HG02943 (cell line): ENCODE data around the gene TMEM138.

Experiments
- ATAC-seq: cut with Tn5 transposase; IDR thresholded peaks from one replicate; pipeline ENCODE4 v1.9.1; 2021; ENCODE audit warnings: mild to moderate bottlenecking, low read depth, moderate library complexity; ENCODE audit not compliant: unreplicated experiment

Gene TMEM138

DNA sequence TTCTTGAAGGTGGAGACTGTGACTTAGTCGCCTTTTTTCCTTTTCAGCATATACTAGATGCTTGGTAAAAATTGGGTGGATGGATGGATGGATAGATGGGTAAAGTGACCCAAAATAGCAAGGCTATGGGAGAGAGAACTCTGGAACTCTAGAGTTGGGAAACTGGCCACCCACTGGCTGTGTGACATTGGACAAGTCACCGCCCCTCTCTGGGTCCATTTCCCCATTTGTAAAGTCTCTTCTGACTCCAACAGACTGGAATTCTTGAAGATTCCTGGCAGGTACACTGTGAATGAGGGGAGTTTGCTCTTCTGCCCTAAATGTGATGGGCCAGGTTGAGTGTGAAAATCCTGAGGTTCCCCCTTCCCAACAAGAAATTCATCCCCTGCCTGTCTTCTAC, 21.2 kb upstream of the TMEM138 start:
- ATAC-seq = no peak

DNA sequence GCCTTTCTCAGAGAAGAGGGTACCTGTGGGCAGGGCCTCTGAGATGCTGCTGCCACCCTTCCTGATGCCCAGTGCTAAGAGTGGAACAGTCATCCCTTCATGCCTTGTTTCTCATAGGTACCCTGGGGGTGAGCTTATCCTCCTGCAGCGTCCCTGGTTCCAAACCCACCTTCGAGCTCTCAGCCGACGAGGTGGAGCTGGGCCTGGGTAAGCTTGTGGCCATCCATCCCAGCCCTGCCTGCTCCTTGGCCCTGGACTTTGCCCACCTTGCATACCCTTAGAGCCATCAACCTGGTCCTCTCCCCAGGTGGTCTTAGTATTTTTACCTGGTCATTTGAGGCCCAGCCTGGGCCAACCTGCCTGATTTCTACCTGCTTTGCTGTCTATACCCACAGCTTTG, 20.5 kb upstream of the TMEM138 start:
- ATAC-seq = no peak

DNA sequence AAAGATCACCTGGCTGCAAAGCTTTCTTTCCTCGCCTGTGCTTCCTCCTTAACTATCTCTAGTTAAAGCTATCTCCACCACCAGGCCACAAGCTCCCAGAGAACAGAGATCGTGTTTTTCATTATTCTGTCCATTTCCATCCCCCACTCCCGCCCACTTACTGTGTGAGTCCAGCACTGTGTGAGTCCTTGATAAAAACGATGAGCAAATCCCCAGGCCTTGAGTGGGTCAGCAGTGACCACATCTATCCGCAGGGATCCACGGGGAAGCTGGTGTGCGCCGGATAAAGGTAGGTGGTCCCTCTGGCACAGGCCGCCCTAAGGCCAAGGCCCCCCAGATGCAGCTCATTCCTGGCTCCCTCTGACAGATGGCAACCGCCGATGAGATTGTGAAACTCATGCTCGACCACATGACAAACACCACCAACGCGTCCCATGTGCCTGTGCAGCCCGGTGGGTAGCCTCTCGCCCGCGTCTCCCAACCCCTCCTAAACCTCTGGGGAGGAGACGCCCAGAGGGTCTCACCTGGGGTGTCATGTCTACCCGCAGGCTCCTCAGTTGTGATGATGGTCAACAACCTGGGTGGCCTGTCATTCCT, 19.9 kb upstream of the TMEM138 start:
- no peak for ATAC-seq

DNA sequence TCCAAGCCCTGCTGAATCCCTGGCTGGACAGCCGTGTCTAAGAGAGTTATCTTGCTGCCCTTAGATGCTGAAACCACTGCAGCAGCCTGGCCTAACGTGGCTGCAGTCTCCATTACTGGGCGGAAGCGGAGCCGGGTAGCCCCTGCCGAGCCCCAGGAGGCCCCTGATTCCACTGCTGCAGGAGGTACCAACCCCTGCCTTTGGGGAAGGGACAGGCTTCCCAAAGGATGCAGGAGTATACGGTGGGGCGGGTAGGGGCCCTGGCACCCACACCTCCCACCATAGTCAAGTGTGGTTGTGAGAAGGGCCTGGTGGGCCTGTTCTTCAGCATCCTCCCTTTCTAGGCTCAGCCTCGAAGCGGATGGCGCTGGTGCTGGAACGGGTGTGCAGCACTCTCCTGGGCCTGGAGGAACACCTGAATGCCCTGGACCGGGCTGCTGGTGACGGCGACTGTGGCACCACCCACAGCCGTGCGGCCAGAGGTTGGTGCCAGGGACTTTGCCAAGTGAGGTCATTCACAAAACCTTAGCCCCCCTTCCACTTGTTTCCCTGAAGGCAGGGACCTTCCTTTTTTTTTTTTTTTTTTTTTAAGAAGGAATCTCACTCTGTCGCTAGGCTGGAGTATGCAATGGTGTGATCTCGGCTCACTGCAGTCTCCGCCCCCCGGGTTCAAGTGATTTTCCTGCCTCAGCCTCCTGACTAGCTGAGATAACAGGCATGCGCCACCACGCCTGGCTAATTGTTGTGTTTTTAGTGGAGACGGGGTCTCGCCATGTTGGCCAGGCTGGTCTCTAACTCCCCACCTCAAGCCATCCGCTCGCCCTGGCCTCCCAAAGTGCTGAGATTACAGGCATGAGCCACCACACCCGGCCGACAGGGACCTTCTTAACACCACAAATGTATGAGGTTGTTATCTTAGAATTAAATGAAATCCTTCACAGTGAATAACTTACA, 18.1 kb upstream of the TMEM138 start:
- no peak for ATAC-seq

DNA sequence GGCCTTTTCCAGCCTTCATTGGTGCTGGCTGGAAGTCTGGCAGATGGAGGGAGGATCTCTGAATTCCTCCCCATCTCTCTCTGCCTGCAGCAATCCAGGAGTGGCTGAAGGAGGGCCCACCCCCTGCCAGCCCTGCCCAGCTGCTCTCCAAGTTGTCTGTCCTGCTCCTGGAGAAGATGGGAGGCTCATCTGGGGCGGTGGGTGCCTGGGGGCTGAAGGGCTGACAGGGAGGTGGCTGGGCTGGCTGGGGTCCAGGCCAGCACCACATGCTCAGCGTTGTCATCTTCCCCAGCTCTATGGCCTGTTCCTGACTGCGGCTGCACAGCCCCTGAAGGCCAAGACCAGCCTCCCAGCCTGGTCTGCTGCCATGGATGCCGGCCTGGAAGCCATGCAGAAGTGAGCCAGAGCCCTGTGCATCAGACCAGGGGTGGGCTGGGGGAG, 17.0 kb upstream of the TMEM138 start:
- no peak for ATAC-seq

DNA sequence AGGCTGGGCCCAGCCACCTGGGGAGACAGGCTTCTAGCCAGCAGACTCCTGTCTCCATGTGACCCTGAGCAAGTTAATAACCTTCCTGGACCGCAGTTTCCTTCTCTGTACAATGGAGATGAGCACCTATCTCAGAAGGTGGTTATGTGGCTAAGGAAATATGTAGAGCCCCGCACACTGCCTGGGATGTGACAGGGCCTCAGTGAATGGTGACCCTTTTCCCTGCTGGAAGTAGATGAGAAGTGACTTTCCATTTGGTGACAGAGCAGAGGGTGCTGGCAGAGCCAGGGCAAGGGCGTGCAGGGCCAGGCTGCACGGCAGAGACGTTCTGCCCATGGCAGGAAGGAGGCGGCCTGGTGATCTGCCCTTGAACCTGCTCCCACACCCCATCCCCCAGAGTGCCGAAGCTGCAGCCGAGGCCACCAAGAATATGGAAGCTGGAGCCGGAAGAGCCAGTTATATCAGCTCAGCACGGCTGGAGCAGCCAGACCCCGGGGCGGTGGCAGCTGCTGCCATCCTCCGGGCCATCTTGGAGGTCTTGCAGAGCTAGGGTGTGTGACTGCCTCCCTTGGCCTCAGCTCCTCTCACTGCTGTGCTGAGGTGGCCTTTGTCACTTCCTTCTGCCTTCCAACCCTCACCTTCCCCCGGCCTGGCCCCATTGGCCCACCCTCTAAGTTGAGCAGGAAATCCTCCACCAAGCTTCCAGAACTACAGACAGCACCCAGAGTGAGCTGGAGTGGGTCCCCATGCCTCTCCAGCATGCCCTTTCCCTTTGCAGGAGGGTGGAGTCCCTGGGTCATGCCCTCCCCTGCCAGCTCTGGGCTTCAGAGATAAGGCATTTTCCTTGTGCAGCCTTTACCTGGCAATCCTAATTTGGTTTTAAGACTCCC, 16.0 kb upstream of the TMEM138 start:
- ATAC-seq = no peak

DNA sequence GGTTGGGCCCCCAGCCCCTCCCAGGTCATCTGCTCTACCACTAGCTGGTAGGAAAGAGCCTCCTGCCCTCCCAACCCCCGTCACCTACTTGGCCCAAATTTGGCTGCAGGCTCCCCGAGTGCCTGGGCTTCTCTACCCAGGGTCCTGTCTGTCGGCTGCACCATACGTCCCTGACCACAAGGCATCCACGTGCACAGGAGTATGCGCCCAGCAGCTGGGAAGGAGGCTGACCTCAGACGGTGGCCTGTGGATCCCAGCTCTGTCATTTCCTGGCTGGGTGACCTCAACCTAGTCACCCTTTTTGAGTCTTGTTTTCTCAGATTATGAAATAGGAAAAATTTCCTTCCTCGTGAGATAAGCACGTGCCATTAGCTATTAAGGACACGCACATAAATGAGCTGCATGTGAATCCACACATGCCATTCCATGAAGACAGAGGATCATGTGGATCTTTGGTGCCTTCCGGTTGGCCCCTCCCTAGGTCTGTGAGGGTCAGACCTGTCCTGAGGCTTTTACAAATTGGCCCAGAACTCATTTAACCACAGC, 14.2 kb upstream of the TMEM138 start:
- no peak for ATAC-seq

DNA sequence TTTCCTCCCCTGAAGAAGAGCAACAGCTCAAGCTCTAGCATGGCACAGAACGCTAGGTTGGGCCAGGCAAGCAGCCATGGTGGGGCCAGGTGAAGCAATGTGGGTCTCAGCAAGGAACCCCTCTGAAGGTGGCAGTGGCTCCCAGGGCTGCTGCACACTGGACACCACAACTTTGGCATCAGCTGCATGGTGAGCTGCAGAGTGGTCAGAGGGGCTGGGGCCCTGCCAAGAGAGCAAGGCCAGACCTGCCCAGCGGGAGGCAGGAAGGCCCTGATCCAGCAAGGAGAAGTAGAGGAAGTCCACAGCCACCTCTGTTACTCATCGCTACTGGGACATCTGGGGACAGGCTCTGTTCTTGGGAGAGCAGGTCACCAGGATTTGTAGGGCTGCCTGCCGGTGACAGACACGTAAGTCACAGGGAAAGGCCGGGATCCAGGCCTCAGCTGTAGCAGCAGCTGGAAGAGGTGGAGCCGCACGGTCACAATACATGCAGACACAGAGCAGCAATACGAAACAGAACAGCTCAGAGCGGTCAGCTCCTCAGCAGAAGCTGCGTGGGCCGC, 12.9 kb upstream of the TMEM138 start:
- no peak for ATAC-seq

DNA sequence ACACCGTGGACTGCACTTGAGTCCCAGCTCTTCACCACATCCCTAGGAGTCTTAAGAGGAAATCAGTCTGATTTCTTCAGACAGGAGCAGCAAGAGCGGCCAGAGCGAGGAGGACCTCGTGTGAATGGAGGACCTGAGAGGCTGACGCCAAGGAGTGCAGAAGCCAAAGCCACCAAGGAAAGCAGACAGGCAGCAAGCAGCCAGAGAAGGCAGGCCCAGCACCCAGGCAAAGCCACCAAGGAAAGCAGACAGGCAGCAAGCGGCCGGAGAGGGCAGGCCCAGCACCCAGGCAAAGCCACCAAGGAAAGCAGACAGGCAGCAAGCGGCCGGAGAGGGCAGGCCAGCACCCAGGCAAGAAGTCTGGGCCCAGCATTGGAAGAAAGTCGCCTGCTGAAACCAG, 12.3 kb upstream of the TMEM138 start:
- no peak for ATAC-seq

DNA sequence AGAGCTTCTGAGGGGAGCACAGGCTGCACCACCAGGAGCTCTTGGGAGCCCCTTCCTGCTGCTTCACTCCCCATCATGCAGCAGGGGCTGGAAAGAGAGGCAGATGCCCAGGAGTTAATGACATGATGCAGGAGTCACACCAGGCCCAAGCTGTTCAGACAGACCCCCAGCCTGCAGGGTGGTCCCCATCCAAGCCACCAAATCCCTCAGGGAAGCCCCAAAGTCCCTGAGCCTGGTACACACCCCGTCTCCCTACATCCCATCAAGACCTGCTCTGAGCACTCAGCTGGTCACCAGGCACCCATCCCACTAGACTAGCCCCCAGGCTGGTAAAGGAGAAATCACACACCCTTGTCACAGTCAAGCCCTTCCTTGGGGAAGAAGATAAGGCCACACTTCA, 11.8 kb upstream of the TMEM138 start:
- no peak for ATAC-seq

DNA sequence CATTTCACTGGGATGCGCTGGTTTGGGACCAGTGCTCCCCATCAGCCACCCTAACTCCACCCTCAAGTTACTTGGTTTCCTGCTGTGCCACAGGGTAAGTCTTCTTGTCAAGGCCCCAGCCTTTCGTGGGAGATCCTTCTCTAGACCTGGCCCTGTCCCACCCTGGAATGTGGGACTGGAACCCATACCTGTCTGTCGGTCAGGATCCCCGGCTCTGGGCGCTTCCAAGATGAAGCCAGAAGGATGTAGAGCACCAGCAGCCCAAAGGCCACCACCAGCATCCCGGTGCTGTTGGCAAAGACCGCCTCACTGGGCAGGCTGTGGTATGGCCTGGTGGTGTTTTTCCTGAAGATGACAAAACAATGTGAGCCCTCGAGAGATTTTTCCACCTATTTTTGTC, 11.4 kb upstream of the TMEM138 start:
- no peak for ATAC-seq

DNA sequence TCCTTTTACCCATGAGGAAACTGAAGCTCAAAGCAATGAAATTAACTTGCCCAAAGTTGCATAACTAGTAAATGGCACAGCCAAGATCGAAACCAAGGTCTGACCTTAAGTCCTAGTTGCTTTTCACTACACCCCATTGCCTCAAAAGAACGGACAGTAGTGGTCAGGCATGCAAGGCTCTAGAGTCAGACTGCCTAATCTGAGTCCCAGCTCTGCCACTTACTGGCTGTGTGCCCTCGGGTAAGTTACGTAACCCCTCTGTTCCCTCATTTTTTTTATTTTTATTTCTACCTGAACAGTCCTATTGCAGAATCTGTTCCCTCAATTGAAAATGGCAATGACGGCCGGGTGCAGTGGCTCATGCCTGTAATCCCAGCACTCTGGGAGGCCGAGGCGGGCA, 10.1 kb upstream of the TMEM138 start:
- ATAC-seq = no peak

DNA sequence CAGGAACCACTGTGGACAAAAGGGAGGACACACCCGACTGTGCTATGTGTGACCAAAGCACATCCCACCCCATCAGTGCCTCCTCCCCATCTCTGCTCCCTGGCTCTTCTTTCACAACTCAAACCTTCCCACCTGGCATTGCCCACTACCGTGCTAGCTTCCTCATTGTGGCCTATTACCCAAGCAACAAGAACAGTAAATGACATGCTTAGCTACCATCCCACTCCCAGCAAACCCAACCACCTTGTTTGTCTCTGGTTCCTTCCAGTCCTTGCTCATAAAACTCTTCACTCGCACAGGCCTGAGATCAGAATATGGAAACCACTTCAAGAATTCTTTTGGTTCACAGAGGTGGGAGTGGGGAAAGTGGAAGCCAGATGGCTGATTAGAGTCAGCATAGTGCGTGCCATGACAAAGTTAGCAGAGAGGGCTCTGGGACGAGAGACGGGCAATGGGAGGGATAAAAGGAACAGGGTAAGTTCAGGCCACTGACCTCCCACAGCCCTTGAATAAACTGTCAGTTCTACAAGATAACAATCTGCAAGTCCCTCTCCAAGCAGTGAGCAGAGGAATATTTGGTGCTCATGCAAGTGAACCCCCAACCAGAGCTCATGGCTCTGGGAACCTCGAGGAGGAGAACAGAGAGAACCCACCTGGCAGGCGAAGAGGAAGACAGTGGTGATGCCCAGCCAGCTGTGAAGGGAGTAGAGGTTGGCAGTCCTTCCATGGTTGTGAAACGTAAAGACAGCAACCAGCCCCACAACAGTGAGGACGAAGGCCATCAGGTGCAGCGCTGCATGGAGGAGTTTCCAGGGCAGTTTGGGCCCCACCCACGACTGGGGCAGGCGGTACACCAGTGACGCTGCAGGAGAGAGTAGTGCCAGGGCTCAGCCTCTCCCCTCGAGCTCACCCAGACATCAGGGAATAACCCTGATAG, 8.8 kb upstream of the TMEM138 start:
- no peak for ATAC-seq

DNA sequence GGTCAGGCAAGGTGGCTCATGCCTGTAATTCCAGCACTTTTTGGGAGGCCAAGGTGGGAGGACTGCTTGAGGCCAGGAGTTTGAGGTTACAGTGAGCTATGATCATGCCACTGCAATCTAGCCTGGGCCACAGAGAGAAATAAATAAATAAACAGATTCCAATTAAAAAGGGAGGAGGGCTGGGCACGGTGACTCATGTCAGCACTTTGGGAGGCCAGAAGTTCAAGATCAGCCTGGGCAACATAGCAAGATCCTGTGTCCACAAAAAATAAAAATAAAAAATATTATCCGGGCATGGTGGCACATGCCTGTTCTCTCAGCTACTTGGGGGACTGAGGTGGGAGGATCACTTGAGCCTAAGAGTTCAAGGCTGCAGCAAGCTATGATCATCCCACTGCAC, 8.0 kb upstream of the TMEM138 start:
- no peak for ATAC-seq

DNA sequence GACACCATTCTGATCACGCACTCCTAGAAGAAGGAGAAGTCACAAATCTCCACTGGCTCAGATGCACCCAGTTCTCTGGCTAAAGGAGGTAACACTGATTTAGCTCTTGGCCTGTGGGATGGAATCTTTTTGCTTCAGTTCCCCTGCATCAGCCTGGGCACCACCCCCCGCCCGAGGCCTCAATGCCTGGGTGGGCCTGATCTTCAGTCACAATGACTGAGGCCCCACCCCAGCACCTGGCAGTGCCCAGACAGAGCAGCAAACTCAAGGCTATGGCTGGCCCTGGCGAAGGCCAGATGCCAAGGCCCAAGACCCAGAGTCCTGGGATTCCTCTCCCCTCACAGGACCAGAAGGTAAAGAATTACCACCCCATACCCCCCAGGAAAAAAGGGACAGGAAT, 5.5 kb upstream of the TMEM138 start:
- ATAC-seq = no peak

DNA sequence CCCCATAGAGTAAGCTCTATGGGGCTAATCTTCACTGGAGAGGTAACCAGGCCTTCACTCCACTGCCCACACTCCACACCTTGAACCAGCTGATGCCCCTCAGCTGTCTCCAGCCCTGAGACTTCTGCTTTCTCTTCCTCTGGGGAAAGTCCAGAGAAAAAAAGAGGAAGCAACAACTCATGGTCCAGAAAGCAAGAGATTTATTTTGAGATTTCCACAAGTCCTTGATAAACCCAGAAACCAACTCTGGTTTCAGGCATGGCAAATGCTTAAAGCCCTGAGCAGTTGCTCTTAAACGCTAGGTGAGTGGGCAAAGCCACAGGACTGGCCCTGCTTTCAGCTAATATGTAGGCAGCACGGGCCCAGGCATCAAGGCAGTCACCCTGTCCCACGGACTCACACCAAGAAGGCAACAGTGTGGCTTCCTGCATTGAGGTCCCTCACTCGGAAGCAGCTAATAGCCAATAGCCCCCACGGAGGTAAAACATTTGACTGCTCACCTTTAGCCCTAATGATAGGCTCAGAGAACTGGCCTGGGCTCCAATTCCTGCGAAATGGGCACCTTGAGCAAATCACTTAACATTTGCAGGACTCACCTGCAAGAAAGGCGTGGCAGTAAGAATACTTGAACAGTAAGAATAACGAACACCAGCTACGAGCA, 4.8 kb upstream of the TMEM138 start:
- peak; percentile 40 for ATAC-seq

DNA sequence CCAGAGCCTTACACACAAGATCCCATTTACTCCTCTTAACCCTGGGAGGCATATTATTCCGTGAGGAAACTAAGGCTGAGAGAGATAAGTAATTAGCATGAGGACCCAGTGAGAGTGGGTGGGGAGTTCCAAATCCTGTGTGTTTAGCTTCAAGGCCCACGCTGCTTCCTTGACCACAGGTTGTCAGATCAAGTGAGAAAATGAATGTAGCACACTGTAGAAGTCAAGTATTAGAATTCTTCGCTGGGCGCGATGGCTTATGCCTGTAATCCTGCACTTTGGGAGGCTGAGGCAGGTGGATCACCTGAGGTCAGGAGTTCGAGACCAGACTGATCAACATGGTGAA, 4.3 kb upstream of the TMEM138 start:
- no peak for ATAC-seq

DNA sequence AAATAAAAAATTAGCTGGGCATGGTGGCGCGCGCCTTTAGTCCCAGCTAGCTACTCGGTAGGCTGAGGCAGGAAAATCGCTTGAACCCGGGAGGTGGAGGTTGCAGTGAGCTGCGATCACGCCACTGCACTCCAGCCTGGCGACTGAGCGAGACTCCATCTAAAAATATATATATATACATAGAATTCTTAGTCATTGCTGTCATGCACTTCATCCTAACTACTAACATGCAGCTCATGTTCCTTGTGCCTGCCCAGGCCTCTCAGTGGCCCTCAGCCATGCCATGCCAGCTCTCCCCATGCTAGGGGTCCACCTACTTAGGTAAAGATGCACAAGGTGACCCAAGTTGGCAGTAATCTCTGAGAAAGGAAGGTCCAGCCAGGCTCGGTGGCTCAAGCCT, 3.6 kb upstream of the TMEM138 start:
- no peak for ATAC-seq

DNA sequence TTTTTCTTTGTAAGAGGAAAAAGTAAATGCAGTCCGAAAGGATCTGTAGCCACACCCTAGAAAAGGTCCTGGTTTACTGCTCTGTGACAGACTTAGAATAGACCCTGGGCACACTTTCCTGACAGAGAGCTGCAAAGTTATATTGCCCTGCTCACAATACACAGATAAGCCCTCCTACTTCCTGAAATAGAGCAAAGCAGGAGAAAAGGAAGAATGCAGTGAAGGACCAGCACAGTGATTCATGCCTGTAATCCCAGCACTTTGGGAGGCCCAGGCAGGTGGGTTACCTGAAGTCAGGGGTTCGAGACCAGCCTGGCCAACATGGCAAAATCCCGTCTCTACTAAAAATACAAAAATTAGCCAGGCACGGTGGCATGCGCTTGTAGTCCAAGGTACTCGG, 2.7 kb upstream of the TMEM138 start:
- no peak for ATAC-seq
